ENCODE results near the gene PLCB1. TPM values are rescaled to one million over a fixed set of nuclear protein-coding genes. Genes with fewer than 3 reads are reported as not detected.

PLCB1 gene
- total and polyA plus RNA-seq, 2 of the 4 experiments (the other 2 are of a cell fraction): 5.6 to 16.1 TPM

- H4K8ac ChIP-seq (ENCODE audit: low read depth in 2 of 2, low read length in 2 of 2): no peak overlapping the region
- no peak overlapping the region for H2AFZ ChIP-seq (replicated peaks; ENCODE audit: low read length, poor library complexity)
- no peak overlapping the region for H3K4ac ChIP-seq (ENCODE audit: low read depth, low read length)
- ATAC-seq (ENCODE audit: low read depth) (no peak), DNase-seq (no peak)
- no peak overlapping the region for H3K56ac ChIP-seq (ENCODE audit: extremely low read depth, insufficient read depth, low read length)
- H3K36me3 ChIP-seq (ENCODE audit: control insufficient read depth, insufficient read depth, low read length): no peaks in the 10 kb centered on the region
- intact Hi-C loops (cut with micrococcal nuclease) (no loop called here), dilution Hi-C loops (cut with HindIII; ENCODE audit: low sequenced_read_pairs, unreplicated experiment) (no loop called here), in situ Hi-C loops (cut with MboI; ENCODE audit: low sequenced_read_pairs) (no loop called here)
- H2AK5ac ChIP-seq (ENCODE audit: low read depth, low read length): no peak overlapping the region
- H2BK20ac ChIP-seq (ENCODE audit: low read depth, low read length): no peak overlapping the region
- no peak overlapping the region for H3K18ac ChIP-seq (ENCODE audit: low read depth, low read length)
- H2BK120ac ChIP-seq (ENCODE audit: low read depth, low read length): no peak overlapping the region
- peaks cover 4% of the 10 kb centered on the region for H4K20me1 ChIP-seq (ENCODE audit: insufficient read depth, low read length)
- TF ChIP-seq RAD21 (IDR thresholded peaks at IDR 0.05; ENCODE audit: low read length) (no peak), SMC3 (IDR thresholded peaks at IDR 0.05; ENCODE audit: low read depth, low read length) (no peak), BHLHE40 (IDR thresholded peaks at IDR 0.05; ENCODE audit: low read depth, low read length) (no peak), CHD1 (IDR thresholded peaks at IDR 0.05; ENCODE audit: low read depth, low read length) (no peak), CEBPB (IDR thresholded peaks at IDR 0.05; ENCODE audit: low read depth, low read length) (no peak), MAFK (IDR thresholded peaks at IDR 0.05; ENCODE audit: low read depth, low read length) (no peak), RFX5 (IDR thresholded peaks at IDR 0.05; ENCODE audit: low read depth, low read length) (no peak), NFE2L2 (IDR thresholded peaks at IDR 0.05; ENCODE audit: low read depth, low read length) (no peak), MXI1 (IDR thresholded peaks at IDR 0.05; ENCODE audit: borderline replicate concordance, low read depth, low read length) (no peak), ELK1 (IDR thresholded peaks at IDR 0.05; ENCODE audit: borderline replicate concordance, low read depth, low read length) (no peak), CTCF (conservative IDR thresholded peaks at IDR 0.05; ENCODE audit: low read depth, low read length) (no peak), USF2 (IDR thresholded peaks at IDR 0.05; ENCODE audit: low read depth, low read length) (no peak), FOS (IDR thresholded peaks at IDR 0.05; ENCODE audit: low read depth, low read length) (no peak), MAZ (IDR thresholded peaks at IDR 0.05; ENCODE audit: borderline replicate concordance, low read depth, low read length) (no peak), RCOR1 (IDR thresholded peaks at IDR 0.05; ENCODE audit: insufficient replicate concordance, low read length) (no peak), POLR2A (IDR thresholded peaks at IDR 0.05; ENCODE audit: low read depth, low read length) (no peak)
- ChIA-PET CTCF (no interaction called here), POLR2A (ENCODE audit: unreplicated experiment) (no interaction called here)
- H3K9me3 ChIP-seq (ENCODE audit: control insufficient read depth, insufficient read depth, low read length): no peaks in the 10 kb centered on the region
- WGBS, 2 experiments (ENCODE audit: extremely low coverage in 2 of 2, insufficient read length in 1 of 2): no CpG with 5 or more reads among the region's 2 CpGs
- no peak overlapping the region for H3K4me2 ChIP-seq (ENCODE audit: low read depth, low read length)
- no peak overlapping the region for H3K9ac ChIP-seq (ENCODE audit: low read depth, low read length)
- H3K9me1 ChIP-seq (ENCODE audit: insufficient read depth, low read length): 0 out of 2 replicates have a peak, but pooled peaks cover 3% of the 10 kb centered on the region
- no peak overlapping the region for H4K5ac ChIP-seq (ENCODE audit: low read depth, low read length)
- H2BK15ac ChIP-seq (ENCODE audit: low read depth, low read length): no peak overlapping the region
- no peak overlapping the region for H4K91ac ChIP-seq (ENCODE audit: insufficient read depth, low read depth, low read length)
- no peak overlapping the region for H3K27ac ChIP-seq (ENCODE audit: insufficient read depth, low read length)
- H3K79me1 ChIP-seq (ENCODE audit: low read depth in 1 of 2, low read length in 2 of 2): no peaks in the 10 kb centered on the region; a peak in 1 of 4 replicates
- no peaks in the 10 kb centered on the region for H3K4me1 ChIP-seq (ENCODE audit: control insufficient read depth, insufficient read depth, low read length)
- H2BK5ac ChIP-seq (ENCODE audit: low read depth, low read length, poor library complexity, severe bottlenecking): no peak overlapping the region
- H3K23ac ChIP-seq (ENCODE audit: low read depth, low read length): no peak overlapping the region
- H3K27me3 ChIP-seq (ENCODE audit: control insufficient read depth, insufficient read depth, low read length): no peaks in the 10 kb centered on the region
- no peak overlapping the region for H3K4me3 ChIP-seq (ENCODE audit: insufficient read depth, low read depth, low read length)
- BruUV-seq (replicated peaks): no TSS peak
- no peak overlapping the region for H3K14ac ChIP-seq (replicated peaks; ENCODE audit: low read depth, low read length)
- no peak overlapping the region for H2AK9ac ChIP-seq (replicated peaks; ENCODE audit: low read depth, low read length, poor library complexity)
These were observed 237.2 kb downstream of the PLCB1 start for GRCh38 chr20:8369311-8369710.
